GM18951 (cell line): ENCODE measurements around the gene PGM1.

ENCODE experiments used
- POLR2A ChIP-seq: IDR thresholded peaks from 4 replicates; pipeline ENCODE4 v1.6.1; 2011; ENCODE audit warnings: mild to moderate bottlenecking; ENCODE audit not compliant: insufficient read length, insufficient read depth; ENCODE audit errors: extremely low read depth
- in situ Hi-C: fragments of 300-500 bp; cut with MboI; formaldehyde crosslinking; loops from one replicate; pipeline ENCODE4 v1.12.0; 2022; ENCODE audit warnings: low sequenced_read_pairs, mixed read lengths, inconsistent platforms; ENCODE audit not compliant: unreplicated experiment

The PGM1 gene

GRCh38 chr1:63632110-63632509 lies 38.9 kb downstream of the PGM1 start:
- in situ Hi-C loops, result no loop called here
- no peak for TF ChIP-seq POLR2A

GRCh38 chr1:63633281-63633680 lies 40.1 kb downstream of the PGM1 start:
- in situ Hi-C loops, result no loop called here
- no peak for TF ChIP-seq POLR2A

GRCh38 chr1:63634471-63634870 lies 41.3 kb downstream of the PGM1 start:
- in situ Hi-C loops, result no loop called here
- no peak for TF ChIP-seq POLR2A

- no peak for TF ChIP-seq POLR2A
- in situ Hi-C loops, result no loop called here
Measured at GRCh38 chr1:63635681-63636080, 42.5 kb downstream of the PGM1 start.

- in situ Hi-C loops, result no loop called here
- TF ChIP-seq POLR2A, result no peak
Measured at GRCh38 chr1:63636192-63637105, 43.2 kb downstream of the PGM1 start.

- in situ Hi-C loops, result no loop called here
- no peak for TF ChIP-seq POLR2A
Measured at GRCh38 chr1:63638471-63638870, 45.3 kb downstream of the PGM1 start.

GRCh38 chr1:63638875-63639274 lies 45.7 kb downstream of the PGM1 start:
- in situ Hi-C loops, result no loop called here
- TF ChIP-seq POLR2A, result no peak

GRCh38 chr1:63640633-63641567 lies 47.7 kb downstream of the PGM1 start:
- no peak for TF ChIP-seq POLR2A
- in situ Hi-C loops, result no loop called here

- no peak for TF ChIP-seq POLR2A
- in situ Hi-C loops, result no loop called here
Measured at GRCh38 chr1:63641615-63642014, 48.4 kb downstream of the PGM1 start.

- in situ Hi-C loops, result no loop called here
- TF ChIP-seq POLR2A, result no peak
Measured at GRCh38 chr1:63642901-63643300, 49.7 kb downstream of the PGM1 start.

- in situ Hi-C loops, result no loop called here
- no peak for TF ChIP-seq POLR2A
Measured at GRCh38 chr1:63643517-63643916, 50.3 kb downstream of the PGM1 start.

GRCh38 chr1:63643926-63644325 lies 50.7 kb downstream of the PGM1 start:
- no peak for TF ChIP-seq POLR2A
- in situ Hi-C loops, result no loop called here

GRCh38 chr1:63645317-63645716 lies 52.1 kb downstream of the PGM1 start:
- no peak for TF ChIP-seq POLR2A
- in situ Hi-C loops, result no loop called here
